ENCODE measurements around the gene AGXT2.

Gene AGXT2

GRCh38 chr5:35035271-35035670 is 12.5 kb downstream of the AGXT2 start:
- POLR2A ChIA-PET: no interaction called here
- CTCF ChIA-PET: no interaction called here
- TF ChIP-seq ARNT (IDR thresholded peaks at IDR 0.05) (no peak), SP1 (IDR thresholded peaks at IDR 0.05) (no peak), L3MBTL2 (conservative IDR thresholded peaks at IDR 0.05) (no peak), BHLHE40 (IDR thresholded peaks at IDR 0.05; ENCODE audit: borderline replicate concordance) (no peak), ELF4 (IDR thresholded peaks at IDR 0.05) (no peak), CTBP1 (IDR thresholded peaks at IDR 0.05; ENCODE audit: borderline replicate concordance) (no peak), SUZ12 (IDR thresholded peaks at IDR 0.05) (no peak), TARDBP (IDR thresholded peaks at IDR 0.05) (no peak), NFRKB (IDR thresholded peaks at IDR 0.05) (no peak), ZNF384 (IDR thresholded peaks at IDR 0.05) (no peak), FOXM1 (IDR thresholded peaks at IDR 0.05; ENCODE audit: borderline replicate concordance) (no peak)
- no peak for DNase-seq (ENCODE audit: extremely low spot score)

- ChIA-PET CTCF (no interaction called here), POLR2A (no interaction called here)
- DNase-seq (ENCODE audit: extremely low spot score): no peak
Measured at GRCh38 chr5:35032356-35032755, 15.4 kb downstream of the AGXT2 start.

GRCh38 chr5:35031276-35031675 is 16.5 kb downstream of the AGXT2 start:
- ChIA-PET CTCF (interaction anchor here (0.7 kb wide), 1 partner anchor 95 kb away, joined by 3 read pairs; no protein-coding TSS in a partner anchor), POLR2A (no interaction called here)
- no peak for DNase-seq (ENCODE audit: extremely low spot score)
- no peak for TF ChIP-seq HDGF (IDR thresholded peaks at IDR 0.05; ENCODE audit: borderline replicate concordance)

More at GRCh38 chr5:35032356-35032755, 15.4 kb downstream of the AGXT2 start:
- TF ChIP-seq, protein P1, sequence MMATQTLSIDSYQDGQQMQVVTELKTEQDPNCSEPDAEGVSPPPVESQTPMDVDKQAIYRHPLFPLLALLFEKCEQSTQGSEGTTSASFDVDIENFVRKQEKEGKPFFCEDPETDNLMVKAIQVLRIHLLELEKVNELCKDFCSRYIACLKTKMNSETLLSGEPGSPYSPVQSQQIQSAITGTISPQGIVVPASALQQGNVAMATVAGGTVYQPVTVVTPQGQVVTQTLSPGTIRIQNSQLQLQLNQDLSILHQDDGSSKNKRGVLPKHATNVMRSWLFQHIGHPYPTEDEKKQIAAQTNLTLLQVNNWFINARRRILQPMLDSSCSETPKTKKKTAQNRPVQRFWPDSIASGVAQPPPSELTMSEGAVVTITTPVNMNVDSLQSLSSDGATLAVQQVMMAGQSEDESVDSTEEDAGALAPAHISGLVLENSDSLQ (IDR thresholded peaks at IDR 0.05): no peak
- TF ChIP-seq SP1 (IDR thresholded peaks at IDR 0.05) (no peak), NFRKB (IDR thresholded peaks at IDR 0.05) (no peak), HDGF (IDR thresholded peaks at IDR 0.05; ENCODE audit: borderline replicate concordance) (no peak), FOXM1 (IDR thresholded peaks at IDR 0.05; ENCODE audit: borderline replicate concordance) (no peak), CTBP1 (IDR thresholded peaks at IDR 0.05; ENCODE audit: borderline replicate concordance) (no peak), TARDBP (IDR thresholded peaks at IDR 0.05) (no peak), ARNT (IDR thresholded peaks at IDR 0.05) (no peak), FOXA1 (IDR thresholded peaks at IDR 0.05) (no peak), LEF1 (IDR thresholded peaks at IDR 0.05; ENCODE audit: borderline replicate concordance) (no peak), SUZ12 (IDR thresholded peaks at IDR 0.05) (no peak), L3MBTL2 (conservative IDR thresholded peaks at IDR 0.05) (no peak), ZNF384 (IDR thresholded peaks at IDR 0.05) (no peak), ELF4 (IDR thresholded peaks at IDR 0.05) (no peak), FOXK2 (IDR thresholded peaks at IDR 0.05) (no peak), BHLHE40 (IDR thresholded peaks at IDR 0.05; ENCODE audit: borderline replicate concordance) (no peak)

- POLR2A ChIA-PET: no interaction called here
- no peak for TF ChIP-seq ELF4 (IDR thresholded peaks at IDR 0.05)
- TF ChIP-seq TARDBP (IDR thresholded peaks at IDR 0.05): no peak
- no peak for TF ChIP-seq NFRKB (IDR thresholded peaks at IDR 0.05)
- no peak for TF ChIP-seq BHLHE40 (IDR thresholded peaks at IDR 0.05; ENCODE audit: borderline replicate concordance)
- TF ChIP-seq FOXM1 (IDR thresholded peaks at IDR 0.05; ENCODE audit: borderline replicate concordance): no peak
- TF ChIP-seq CTBP1 (IDR thresholded peaks at IDR 0.05; ENCODE audit: borderline replicate concordance): no peak
- TF ChIP-seq FOXK2 (IDR thresholded peaks at IDR 0.05): no peak
- no peak for TF ChIP-seq SUZ12 (IDR thresholded peaks at IDR 0.05)
- no peak for TF ChIP-seq ZNF384 (IDR thresholded peaks at IDR 0.05)
- TF ChIP-seq ARNT (IDR thresholded peaks at IDR 0.05): no peak
- TF ChIP-seq HDGF (IDR thresholded peaks at IDR 0.05; ENCODE audit: borderline replicate concordance): no peak
- TF ChIP-seq L3MBTL2 (conservative IDR thresholded peaks at IDR 0.05): no peak
- no peak for TF ChIP-seq FOXA1 (IDR thresholded peaks at IDR 0.05)
- TF ChIP-seq, protein P1 (IDR thresholded peaks at IDR 0.05): no peak
- CTCF ChIA-PET: interaction anchor here (0.7 kb wide), 1 partner anchor 95 kb away, joined by 3 read pairs; no protein-coding TSS in a partner anchor
- no peak for DNase-seq (ENCODE audit: extremely low spot score)
Measured at GRCh38 chr5:35030426-35031100, 17.2 kb downstream of the AGXT2 start.

GRCh38 chr5:35029333-35029732 is 18.4 kb downstream of the AGXT2 start:
- ChIA-PET POLR2A (no interaction called here), CTCF (no interaction called here)
- TF ChIP-seq TARDBP (IDR thresholded peaks at IDR 0.05) (no peak), FOXA1 (IDR thresholded peaks at IDR 0.05) (no peak), ELF4 (IDR thresholded peaks at IDR 0.05) (no peak), CTBP1 (IDR thresholded peaks at IDR 0.05; ENCODE audit: borderline replicate concordance) (no peak), SP1 (IDR thresholded peaks at IDR 0.05) (no peak), SUZ12 (IDR thresholded peaks at IDR 0.05) (no peak), HDGF (IDR thresholded peaks at IDR 0.05; ENCODE audit: borderline replicate concordance) (no peak), FOXK2 (IDR thresholded peaks at IDR 0.05) (no peak), FOXM1 (IDR thresholded peaks at IDR 0.05; ENCODE audit: borderline replicate concordance) (no peak), ZNF384 (IDR thresholded peaks at IDR 0.05) (no peak)
- TF ChIP-seq, protein P1 (IDR thresholded peaks at IDR 0.05): no peak
- DNase-seq (ENCODE audit: extremely low spot score): no peak

GRCh38 chr5:35026941-35027340 is 20.8 kb downstream of the AGXT2 start:
- ChIA-PET POLR2A (no interaction called here), CTCF (interaction anchor here (0.7 to 2.3 kb wide), 2 partner anchors 23 to 25 kb away, joined by 3 to 8 read pairs; no protein-coding TSS in a partner anchor)
- DNase-seq (ENCODE audit: extremely low spot score): no peak
- TF ChIP-seq LEF1 (IDR thresholded peaks at IDR 0.05; ENCODE audit: borderline replicate concordance): no peak
- TF ChIP-seq L3MBTL2 (conservative IDR thresholded peaks at IDR 0.05): no peak
- no peak for TF ChIP-seq CTBP1 (IDR thresholded peaks at IDR 0.05; ENCODE audit: borderline replicate concordance)
- TF ChIP-seq ARNT (IDR thresholded peaks at IDR 0.05): no peak
- TF ChIP-seq ZNF384 (IDR thresholded peaks at IDR 0.05): no peak
- TF ChIP-seq FOXK2 (IDR thresholded peaks at IDR 0.05): no peak
